NCI-H187 (cell line): ENCODE data around the gene ZSCAN31.

Source experiments
- DNase-seq, 2 experiments: peaks; one replicate each; lab custom pipeline; 2025; lab: John Stamatoyannopoulos, UW

Gene ZSCAN31

DNA sequence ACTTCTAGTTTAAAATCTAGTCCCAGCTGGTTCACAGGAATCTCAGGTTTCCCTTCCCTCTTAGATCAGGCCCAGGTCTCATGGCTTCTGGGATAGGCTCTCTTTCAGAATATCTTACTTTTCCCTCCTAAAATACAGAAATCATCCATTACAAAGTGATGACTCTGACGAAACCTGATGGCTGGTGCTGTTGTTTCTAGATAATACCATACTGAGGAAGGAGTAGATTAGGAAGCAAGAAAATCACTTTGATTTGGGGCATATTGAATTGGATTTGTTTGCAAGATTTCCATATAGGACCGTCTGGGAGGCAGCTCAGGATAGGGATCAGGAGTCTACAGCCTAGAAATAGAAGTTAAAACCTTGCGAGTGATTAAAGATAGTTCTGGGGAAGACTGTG is 17.4 kb upstream of the ZSCAN31 start:
- DNase-seq = no peak

DNA sequence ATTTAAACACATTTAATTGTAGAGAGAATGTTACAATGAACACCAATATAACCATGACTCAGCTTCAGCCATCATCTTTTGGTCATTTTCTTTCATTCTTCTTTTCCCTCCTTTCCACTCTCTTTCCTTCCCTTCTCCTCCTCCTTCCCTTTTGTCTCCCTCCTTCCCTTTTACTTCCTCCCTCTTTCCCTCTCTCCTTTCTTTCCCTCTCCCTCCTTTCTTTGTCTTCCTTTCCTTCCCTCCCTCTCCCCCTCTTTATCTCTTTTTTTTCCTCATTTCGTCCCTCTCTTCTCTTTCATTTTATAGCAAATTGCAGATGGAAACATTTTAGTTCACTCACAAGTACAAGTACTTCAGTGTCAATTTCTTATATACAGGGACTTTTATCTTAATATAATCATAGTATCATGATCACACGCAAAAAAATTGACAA is 15.6 kb upstream of the ZSCAN31 start:
- no peak for DNase-seq

- no peak for DNase-seq
Measured at GRCh38 chr6:28351087-28351486, 15.1 kb upstream of the ZSCAN31 start.

GRCh38 chr6:28349892-28350737 is 14.2 kb upstream of the ZSCAN31 start, which contains the start of gene ZKSCAN3:
ZKSCAN3 (plus strand) TSS chr6:28349947; CDS start chr6:28359587, 9,640 bp downstream.
- peak; percentile 63 to 71 for DNase-seq

DNA sequence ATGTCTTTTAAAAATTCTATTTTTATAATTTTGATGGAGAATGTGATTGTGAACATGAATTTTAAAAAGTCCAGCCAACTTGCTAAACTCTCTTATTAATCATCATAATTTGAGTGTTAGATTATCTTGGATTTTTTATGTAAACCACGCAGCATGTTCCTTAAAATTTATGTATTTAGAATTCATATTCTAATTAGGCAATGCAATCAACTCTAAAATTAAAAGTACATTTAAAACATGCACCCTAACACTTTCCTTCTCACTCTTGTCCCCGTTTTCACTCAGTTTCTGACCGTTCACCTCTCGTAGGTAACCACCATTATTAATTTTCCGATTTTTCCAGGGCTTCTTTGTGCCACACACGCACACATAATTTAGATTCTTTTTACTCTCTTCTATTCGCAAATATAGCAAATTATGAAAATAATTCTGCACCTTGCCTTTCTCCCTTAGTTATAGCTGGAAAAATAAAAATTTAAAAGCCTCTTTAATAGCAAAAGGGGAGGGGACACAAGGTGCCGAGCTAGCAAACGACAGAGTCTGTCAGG is 13.5 kb upstream of the ZSCAN31 start:
- DNase-seq = no peak

- no peak for DNase-seq
Measured at GRCh38 chr6:28347119-28347518, 11.2 kb upstream of the ZSCAN31 start.

DNA sequence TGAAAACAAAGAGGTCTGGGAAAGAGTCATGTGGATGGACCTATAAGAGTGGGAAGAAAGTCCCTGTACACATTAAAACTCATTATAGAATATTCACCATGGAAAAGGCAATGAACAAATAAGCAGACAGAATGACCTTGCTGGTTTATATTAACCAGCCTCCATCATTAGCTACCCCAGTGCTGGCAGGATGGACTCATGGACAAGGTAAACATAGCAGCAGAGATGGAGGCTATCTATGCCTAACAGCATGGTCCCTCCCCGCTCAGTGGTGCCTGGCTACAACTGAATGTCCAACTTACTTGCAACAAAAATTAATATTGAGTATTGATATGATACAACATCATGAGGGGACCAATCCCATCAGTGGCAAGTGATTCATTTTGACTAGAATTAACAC is 9.3 kb upstream of the ZSCAN31 start:
- DNase-seq = no peak

DNA sequence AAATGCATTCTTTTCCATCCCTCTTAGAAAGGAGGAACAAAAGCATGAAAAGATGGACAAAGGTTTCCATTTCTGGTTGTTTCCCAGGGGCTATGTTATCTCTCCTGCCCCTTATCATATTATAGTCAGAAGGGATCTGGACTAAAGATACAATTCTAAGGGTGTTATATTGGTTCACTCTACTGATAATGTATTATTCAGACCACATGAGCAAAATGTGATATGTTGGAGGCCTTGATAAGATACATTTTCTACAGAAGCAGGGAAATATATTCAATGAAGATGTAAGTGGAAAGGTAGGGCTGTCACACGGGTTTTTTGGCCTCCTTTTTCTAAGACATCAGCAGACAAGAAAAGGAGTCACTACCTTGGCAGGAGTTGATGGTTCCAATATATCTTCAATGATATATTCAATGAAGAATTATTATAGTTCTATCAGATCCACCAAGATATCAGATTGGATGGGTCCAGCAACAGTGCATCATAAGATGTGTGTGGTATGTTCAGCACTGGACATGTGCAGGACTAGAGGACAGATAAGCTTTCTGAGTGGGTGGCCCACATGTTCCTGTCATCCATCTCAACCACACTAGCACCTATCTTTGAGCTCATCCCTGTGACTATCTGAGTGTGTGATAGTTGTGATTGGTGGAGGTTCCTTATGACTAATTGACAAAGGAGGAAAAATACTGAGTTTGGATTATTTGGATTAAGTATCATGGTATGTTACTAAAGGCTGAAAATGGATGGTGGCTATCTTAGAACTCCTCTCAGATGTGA is 8.1 kb upstream of the ZSCAN31 start:
- DNase-seq = no peak

GRCh38 chr6:28340310-28341095 is 4.6 kb upstream of the ZSCAN31 start:
- no peak for DNase-seq

GRCh38 chr6:28337121-28337520 is 1.2 kb upstream of the ZSCAN31 start:
- DNase-seq = no peak

DNA sequence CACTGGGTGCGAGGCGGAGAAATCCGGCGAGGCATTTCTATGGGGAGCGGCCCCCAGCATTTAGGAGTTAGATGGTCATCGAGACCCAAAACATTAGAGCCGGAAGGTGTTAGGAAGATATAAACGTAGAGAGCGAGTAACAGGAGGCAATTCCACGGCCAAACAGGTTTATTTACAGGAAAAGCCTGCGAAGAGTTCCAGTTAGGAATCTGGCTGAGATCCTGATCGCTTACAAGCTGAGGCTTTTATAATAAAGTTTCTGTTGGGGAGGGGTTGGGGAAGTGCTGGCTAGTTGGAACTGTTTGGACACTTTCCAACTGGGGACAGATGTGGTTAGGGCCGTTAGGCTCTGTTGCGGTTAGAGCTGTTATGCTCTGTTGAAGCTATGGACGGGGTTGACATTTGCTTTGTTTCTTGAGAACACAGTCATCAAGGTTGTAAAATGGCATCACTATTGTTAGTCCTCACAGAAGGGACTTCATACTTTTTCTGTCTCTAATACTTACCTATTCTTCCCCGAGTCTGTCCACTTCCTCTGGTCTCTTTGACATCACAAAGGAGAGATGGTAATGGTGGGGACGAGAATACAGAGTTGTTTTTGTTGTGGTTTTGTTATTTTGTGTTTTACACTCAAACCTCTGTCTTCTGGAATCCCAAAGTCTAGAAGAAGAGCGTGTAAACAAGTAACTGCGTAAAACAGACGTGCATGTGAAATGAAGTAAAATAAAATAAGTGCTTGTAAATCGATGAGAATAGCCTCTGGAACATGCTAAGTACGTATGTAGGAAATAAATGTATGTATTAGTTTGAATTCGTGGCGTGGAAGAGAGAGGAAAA is 554 bp upstream of the ZSCAN31 start:
- peak; percentile 36 to 53 for DNase-seq

GRCh38 chr6:28335040-28335563 is 846 bp downstream of the ZSCAN31 start:
- DNase-seq = no peak

GRCh38 chr6:28334286-28335039 is 1.5 kb downstream of the ZSCAN31 start:
- no peak for DNase-seq

DNA sequence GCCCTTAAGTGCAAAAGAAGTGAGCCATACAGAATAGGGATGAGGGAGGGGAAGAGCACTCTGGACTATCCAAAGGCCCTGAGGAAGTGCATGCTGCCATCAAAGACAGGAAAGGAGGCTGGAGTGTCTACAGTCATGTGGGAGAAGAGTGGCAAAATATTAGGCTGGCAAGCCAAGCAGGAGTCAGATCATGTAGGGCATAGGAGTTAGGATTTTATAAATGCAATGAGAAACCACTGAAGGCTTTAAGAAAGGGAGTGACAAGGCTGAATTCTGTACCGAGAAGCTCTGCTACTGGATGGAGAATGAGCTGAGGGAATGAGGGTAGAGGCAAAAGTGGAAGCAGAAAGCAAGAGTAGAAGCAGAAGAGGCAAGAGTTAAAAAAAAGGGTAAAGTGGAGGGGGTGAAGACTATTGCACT is 2.3 kb downstream of the ZSCAN31 start:
- DNase-seq = no peak

GRCh38 chr6:28333047-28333446 is 2.9 kb downstream of the ZSCAN31 start:
- no peak for DNase-seq

DNA sequence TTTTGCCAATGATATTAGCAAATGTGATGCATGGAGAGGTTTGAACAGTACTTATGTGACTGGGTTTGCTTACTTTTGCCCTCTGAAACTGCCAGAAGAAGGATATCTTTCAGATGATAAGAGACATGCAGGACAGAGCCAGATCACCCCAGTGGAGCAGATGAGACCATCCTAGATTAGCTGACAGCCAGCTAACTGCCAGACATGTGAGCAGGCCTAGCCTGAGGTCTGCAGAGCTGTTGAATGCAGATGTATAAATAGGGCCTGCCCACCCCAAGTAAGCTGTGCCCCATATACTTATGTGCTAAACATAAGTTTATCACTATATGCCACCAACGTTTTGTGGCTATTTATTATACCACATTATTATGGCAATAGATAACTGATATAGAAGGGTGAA is 5.9 kb downstream of the ZSCAN31 start:
- no peak for DNase-seq

DNA sequence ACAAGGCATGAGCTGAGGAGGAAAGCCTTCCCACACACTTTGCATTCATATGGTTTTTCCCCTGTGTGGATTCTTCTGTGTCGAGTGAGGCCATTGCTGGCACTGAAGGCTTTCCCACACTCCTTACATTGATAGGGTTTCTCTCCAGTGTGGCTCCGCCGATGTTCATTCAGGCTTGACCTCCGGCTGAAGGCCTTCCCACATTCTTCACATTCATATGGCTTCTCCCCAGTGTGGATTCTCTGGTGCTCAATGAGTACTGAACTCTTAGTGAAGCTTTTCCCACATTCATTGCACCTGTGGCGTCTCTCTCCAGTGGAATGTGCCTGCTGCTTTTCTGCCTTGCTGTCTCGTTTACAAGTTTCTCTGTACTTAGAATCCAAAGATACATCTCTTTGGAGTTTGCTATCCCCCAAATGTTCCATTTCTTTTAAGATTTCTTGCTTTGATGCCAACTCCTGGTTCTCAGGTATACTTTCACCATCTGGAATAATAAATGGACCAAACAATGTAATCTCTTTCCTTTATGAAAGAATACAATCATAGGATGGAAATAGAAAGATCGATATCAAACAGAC is 9.5 kb downstream of the ZSCAN31 start:
- no peak for DNase-seq

- no peak for DNase-seq
Measured at GRCh38 chr6:28323813-28324424, 12.0 kb downstream of the ZSCAN31 start.

DNA sequence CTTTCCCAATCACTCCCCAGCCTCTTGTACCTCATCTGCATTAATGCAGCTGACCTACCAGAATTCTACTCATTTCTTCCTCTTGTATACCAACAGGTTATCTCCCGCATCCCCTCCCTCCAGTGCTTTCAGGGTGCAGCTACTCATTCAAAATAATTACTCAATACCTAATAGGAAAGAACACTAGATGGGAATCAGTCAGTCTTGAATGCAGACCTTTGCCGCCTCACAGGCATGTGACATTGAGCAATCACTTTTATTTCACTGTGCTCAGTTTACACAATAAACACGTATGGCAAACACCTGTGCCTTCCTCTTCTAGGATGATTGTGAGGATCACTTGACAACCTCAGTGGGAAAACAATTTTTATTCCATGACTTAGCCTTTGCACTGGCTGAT is 13.3 kb downstream of the ZSCAN31 start:
- DNase-seq = no peak
